Activated CD4-positive, CD25-positive, alpha-beta regulatory T cell treated with anti-CD3 and anti-CD28 coated beads, Interleukin-2, amount 50 U/mL, for 24 hours (primary cell): Measurements from ENCODE around the gene VKORC1L1.
"Not testable (repeated sequence)": the region's sequence is repeated elsewhere in the genome, so short reads cannot be mapped to it uniquely, and the experiment has no call there.

Experiments
- ATAC-seq, 2 donors: fragments of 150-1000 bp; cut with Tn5 transposase; one replicate each; pipeline ENCODE4 v1.10.0; 2021; ENCODE audit warnings: mild to moderate bottlenecking in 1 of 2, moderate library complexity in 1 of 2

Gene VKORC1L1

GRCh38 chr7:65945787-65946186 lies 72.9 kb downstream of the VKORC1L1 start:
- not testable (repeated sequence) for ATAC-seq

DNA sequence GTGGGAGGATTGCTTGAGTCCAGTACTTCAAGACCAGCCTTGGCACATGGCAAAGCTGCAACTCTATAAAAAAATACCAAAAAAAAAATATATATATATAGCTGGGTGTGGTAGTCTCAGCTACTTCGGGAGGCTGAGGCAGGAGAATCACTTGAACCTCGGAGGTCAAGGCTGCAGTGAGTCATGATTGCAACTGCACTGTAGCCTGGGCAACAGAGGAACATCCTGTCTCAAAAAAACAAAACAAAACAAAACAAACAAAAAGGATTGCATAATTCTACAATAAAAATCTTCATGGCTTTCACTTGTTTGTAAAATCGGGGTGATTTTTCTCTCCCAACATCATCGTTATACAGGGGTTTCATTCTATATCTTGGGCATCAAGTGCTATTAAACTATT lies 74.0 kb downstream of the VKORC1L1 start:
- ATAC-seq, result no peak

GRCh38 chr7:65951837-65952578 lies 79.1 kb downstream of the VKORC1L1 start:
- no peak for ATAC-seq

DNA sequence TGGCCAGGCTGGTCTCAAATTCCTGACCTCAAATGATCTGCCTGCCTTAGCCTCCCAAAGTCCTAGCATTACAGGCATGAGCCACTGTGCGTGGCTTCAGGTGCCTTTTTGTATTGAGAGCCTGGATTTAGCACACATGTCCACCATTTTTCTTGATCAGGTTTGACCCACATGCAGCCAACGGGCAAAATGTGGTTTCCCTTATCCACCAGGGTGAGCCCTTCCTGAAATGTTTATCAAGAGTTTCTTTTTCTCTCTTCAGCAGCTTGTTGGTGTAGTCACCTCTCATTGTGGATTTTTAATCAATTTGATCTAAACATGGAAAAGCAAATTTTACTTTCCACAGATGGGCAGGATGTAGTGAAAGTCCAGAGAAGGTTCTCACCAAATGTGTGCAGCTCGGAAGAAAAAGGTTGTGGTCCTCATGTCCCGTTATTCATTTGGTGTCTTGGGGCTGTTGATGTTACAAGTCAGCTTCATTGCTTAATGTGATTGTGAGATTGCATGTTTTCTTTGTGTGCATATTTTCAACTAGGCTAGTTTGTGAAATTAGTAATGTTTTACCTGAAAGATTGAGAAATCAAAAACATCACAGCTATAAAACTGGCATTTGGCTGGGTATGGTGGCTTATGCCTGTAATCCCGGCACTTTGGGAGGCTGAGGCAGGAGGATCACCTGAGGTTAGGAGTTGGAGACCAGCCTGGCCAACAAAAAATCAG lies 80.3 kb downstream of the VKORC1L1 start:
- no peak for ATAC-seq

GRCh38 chr7:65953890-65954450 lies 81.1 kb downstream of the VKORC1L1 start:
- ATAC-seq, result no peak

DNA sequence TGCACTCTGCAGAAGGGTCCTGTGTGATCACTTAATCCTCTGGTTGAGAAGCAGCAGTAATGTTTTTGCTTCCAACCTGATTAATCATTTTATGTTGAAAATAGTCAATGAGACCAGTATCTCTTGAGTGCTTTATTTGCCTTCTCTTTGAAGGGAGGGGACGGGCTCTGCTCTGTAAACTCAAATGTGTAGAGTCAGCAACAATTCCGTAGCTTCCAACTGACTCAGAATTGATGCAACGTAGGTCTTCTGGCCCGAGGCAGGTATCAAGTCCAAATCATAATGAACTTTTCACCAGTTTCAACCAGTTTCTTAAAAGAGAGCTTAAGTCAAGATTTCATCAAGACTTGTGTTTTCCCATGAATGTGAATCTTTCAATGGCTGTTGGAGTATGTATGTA lies 82.8 kb downstream of the VKORC1L1 start:
- no peak for ATAC-seq

GRCh38 chr7:65960351-65961074 lies 87.6 kb downstream of the VKORC1L1 start:
- ATAC-seq, result no peak

- no peak for ATAC-seq
Observed at GRCh38 chr7:65962033-65962432, 89.2 kb downstream of the VKORC1L1 start.

DNA sequence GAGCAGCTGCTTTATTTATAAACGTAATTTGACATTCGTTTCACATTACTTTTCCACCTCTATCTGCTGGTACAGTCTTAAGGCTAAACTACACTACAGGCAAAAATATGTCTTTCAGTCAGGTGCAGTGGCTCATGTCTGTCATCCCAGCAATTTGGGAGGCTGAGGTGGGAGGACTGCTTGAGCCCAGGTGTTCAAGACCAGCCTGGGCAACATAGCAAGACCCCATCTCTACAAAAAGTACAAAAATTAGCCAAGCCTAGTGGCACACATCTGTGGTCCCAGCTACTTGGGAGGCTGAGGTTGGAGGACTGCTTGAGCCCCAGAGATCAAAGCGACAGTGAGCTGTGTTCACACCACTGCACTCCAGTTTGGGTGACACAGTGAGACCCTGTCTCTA lies 91.8 kb downstream of the VKORC1L1 start:
- ATAC-seq, result not testable (repeated sequence)

DNA sequence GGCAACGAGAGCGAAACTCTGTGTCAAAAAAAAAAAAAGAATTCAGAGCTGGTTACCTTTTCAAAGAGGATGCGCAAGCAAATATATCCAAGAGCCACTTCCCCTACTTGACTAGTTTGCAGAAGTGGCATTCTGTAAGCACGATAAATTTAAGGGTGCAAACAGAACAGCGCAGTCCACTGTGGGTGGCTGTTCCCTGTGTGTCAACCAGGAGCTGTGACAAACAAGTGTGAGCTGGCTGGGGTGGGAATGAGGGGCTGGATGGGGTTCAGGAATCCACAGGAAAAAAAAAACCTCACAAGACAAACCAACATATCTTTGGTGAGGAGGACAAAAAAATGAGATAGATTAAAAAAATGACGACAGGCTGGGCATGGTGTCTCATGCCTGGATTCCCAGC lies 93.3 kb downstream of the VKORC1L1 start:
- ATAC-seq, result no peak

DNA sequence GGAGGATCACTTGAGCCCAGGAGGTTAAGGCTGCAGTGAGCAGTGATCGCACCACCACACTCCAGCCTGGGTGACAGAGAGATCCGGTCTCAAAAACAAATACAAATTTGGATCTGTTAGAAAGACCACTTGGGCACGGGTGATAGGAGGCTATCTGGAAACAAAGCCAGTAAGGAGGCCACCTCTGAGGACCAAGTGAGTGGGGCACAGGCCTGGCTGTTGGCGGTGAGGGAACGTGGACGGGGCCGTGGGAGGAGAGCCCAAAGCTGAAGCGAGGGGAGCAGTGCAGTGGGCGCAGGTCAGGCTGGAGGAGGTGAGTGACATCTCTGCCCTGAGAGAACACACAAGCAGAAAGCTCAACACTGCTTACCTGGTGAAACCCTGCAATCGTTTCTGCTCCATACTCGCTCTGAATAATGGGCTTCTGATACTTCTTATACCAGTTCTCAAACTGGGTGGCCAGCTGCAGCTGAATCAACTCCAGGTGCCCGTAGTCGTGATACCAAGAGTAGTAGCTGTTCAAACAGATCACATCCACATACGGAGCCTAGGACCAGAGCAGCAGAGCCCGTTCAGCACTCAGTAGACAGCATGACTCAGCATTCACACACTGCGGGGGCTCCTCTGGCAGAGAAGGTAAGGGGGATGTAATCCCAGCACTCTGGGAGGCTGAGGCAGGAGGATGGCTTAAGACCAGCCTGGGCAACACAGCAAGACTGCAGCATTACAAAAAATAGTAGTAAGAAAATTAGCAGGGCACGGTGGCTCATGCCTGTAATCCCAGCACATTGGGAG lies 94.7 kb downstream of the VKORC1L1 start:
- no peak for ATAC-seq

- no peak for ATAC-seq
Observed at GRCh38 chr7:65968256-65969185, 95.6 kb downstream of the VKORC1L1 start.

GRCh38 chr7:65971021-65971420 lies 98.1 kb downstream of the VKORC1L1 start:
- ATAC-seq, result no peak

- ATAC-seq, result no peak
Observed at GRCh38 chr7:65972976-65973375, 100.1 kb downstream of the VKORC1L1 start.

DNA sequence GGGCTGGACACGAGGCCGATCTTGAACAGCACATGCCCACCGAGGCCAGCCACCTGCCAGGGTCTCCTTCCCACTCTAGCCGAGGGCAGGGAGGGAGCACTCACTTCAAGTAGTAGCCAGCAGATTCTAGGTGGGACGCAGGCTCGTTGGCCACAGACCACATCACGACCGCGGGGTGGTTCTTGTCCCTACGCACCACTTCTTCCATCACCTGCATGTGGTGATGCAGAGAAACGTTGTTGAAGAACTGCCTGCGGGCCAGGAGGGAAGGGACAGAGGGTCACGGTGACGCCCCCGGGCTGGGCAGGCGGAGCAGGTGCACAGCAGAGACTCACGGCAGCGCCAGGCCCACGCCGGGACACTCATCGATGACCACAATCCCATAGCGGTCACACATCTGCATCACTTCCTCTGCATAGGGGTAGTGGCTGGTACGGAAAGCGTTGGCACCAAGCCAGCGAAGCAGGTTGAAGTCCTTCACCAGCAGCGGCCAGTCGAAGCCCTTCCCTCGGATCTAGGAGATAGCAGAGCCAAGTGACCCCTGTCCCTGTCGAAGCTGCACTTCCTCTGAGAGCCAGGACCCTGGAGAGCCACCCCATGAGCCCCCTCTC lies 101.4 kb downstream of the VKORC1L1 start:
- ATAC-seq, result no peak

DNA sequence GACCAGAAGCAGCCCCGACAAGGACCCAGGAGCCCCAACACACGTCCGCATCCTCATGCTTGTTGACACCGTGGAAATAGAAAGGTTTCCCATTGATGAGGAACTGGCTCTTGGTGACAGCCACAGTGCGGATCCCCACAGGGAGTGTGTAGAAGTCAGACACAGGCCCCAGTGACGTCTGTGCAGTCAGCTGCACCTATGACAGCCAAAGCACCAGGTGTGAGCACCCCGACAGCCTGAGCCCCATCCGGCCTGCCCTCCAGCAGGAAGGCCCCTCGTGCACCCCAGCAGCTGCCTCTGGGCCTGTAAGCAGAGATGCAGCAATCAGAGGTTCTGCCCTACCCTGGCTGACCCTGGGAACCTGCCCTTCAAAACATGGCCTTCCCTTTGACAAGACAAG lies 102.0 kb downstream of the VKORC1L1 start:
- ATAC-seq, result no peak

DNA sequence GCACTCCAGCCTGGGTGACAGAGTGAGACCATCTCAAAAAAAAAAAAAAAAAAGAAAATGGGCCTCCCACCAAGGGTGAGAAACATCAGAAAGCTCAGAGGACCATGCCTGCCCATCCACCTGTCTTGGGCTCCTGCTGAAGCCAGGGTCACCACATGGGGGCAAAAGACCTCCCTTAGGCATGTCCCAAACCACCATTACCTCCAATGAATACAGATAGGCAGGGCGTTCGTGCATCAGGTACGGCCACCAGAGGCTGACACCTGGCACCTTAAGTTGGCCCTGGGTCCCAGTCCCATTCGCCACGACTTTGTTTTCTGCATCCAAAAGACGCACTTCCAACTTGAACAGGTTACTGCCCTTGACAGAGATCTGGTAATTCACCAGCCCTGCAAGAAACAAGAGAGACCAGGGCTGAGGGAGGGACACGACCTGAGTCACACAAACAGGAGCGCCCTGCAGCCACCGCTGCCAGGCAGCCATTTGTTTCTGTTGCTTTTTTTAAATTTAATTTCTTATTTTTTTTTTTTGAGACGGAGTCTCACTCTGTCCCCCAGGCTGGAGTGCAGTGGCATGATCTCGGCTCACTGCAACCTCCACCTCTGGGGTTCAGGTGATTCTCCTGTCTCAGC lies 103.1 kb downstream of the VKORC1L1 start:
- no peak for ATAC-seq

DNA sequence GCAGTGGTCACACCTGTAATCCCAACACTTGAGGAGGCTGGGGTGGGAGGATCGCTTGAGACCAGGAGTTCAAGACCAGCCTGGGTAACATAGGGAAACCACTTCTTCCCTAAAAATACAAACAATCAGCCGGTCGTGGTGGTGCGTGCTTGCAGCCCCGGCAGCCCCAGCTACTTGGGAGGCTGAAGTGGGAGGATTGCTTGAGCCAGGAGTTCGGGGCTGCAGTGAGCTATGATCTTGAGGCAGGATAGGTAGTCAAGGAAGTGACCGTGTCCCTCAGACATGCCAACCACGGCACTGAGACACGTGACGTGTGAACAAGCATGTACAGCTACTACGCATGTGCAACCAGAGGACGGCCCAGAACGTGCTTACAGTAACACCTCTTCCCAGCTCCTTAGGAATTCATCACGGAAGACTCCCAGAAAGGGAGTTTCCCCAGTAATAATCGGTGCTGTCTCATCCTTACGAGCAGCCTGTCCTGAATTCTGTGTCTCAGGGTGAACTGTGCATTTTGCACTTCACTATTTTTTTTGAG lies 103.9 kb downstream of the VKORC1L1 start:
- no peak for ATAC-seq

DNA sequence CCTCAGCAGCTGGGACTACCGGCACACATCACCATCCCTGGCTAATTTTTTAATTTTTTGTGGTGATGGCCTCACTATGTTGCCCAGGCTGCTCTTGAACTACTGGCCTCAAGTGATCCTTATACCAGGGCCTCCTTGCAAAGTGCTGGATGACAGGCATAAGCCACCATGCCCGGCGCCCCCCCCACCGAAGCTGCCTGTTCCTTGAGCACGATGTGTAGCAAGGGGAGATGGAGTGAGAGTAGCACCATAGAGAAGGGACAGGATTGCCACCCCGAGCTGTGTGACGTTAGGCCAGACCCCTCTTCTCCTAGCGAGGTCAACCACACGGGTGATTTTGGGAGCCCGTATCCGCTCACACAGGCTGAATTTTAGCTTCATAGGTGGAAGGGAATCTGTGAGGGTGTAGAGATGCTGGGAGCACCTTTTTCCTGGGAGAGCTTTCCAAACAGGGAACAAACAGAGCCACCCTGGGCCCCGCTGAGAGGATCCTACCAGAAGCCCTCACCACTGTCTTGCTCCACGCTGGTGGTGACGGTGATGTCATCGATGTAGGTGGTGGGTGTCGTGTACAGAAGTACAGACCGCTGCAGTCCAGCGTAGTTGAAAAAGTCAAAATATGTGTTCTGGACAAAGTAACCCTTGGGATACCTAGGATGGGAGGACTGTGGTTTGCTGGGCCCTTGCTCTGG lies 106.2 kb downstream of the VKORC1L1 start:
- ATAC-seq, result no peak
